Neural cell (in vitro differentiated cells): Measurements from ENCODE around the gene THUMPD3. TPM values are rescaled to one million over a fixed set of nuclear protein-coding genes. Genes with fewer than 3 reads are reported as not detected.

Experiments used
- H2AFZ ChIP-seq: fragments of 200-600, 300-800 bp; sonication (generic), shearing (Covaris generic); 2 replicates; pipeline ENCODE4 v1.6.0; 2014; ENCODE audit warnings: low read depth, mild to moderate bottlenecking, antibody characterized with exemption, low read length, moderate library complexity
- H3F3A ChIP-seq: fragments of 200-600 bp; shearing (Covaris generic); 2 replicates; pipeline ENCODE4 v1.6.1; 2016; ENCODE audit warnings: mild to moderate bottlenecking, moderate library complexity, mixed read lengths, antibody characterized with exemption, low read length; ENCODE audit not compliant: insufficient read depth, poor library complexity, severe bottlenecking
- H3K27ac ChIP-seq: fragments of 200-600, 300-800 bp; sonication (generic), shearing (Covaris generic); 2 replicates; pipeline ENCODE4 v1.5.1; 2014; ENCODE audit warnings: mild to moderate bottlenecking, low read length, moderate library complexity
- H3K27me3 ChIP-seq: fragments of 300-800, 200-600 bp; sonication (generic), shearing (Covaris generic); 2 replicates; pipeline ENCODE4 v1.6.0; 2014; ENCODE audit warnings: mild to moderate bottlenecking, low read depth, low read length, moderate library complexity; ENCODE audit not compliant: insufficient read depth
- H3K36me3 ChIP-seq: fragments of 300-800, 200-600 bp; sonication (generic), shearing (Covaris generic); 2 replicates; pipeline ENCODE4 v1.5.1; 2014; ENCODE audit warnings: mild to moderate bottlenecking, antibody characterized with exemption, low read length, moderate library complexity; ENCODE audit not compliant: insufficient read depth
- H3K4me2 ChIP-seq: fragments of 300-800, 200-600 bp; sonication (generic), shearing (Covaris generic); 2 replicates; pipeline ENCODE4 v1.6.0; 2014; ENCODE audit warnings: mild to moderate bottlenecking, low read length
- H3K4me3 ChIP-seq: fragments of 300-800, 200-600 bp; sonication (generic), shearing (Covaris generic); 2 replicates; pipeline ENCODE4 v1.5.1; 2014; ENCODE audit warnings: mild to moderate bottlenecking, low read length, moderate library complexity
- H3K79me2 ChIP-seq: fragments of 200-600 bp; shearing (Covaris generic); replicated peaks from 2 replicates; pipeline ENCODE4 v1.6.0; 2014; ENCODE audit warnings: mild to moderate bottlenecking, low read length, moderate library complexity; ENCODE audit not compliant: insufficient read depth
- H3K9ac ChIP-seq: fragments of 300-800, 200-600 bp; sonication (generic), shearing (Covaris generic); 2 replicates; pipeline ENCODE4 v1.6.1; 2016; ENCODE audit warnings: mild to moderate bottlenecking, low read length, mixed read lengths
- H3K9me2 ChIP-seq: fragments of 200-600 bp; shearing (Covaris generic); 2 replicates; pipeline ENCODE4 v1.6.1; 2016; ENCODE audit warnings: mild to moderate bottlenecking, low read length, mixed read lengths; ENCODE audit not compliant: insufficient read depth
- H3K9me3 ChIP-seq: fragments of 200-600, 300-800 bp; sonication (generic), shearing (Covaris generic); 2 replicates; pipeline ENCODE4 v1.6.1; 2016; ENCODE audit warnings: mild to moderate bottlenecking, mixed run types, low read length, moderate library complexity, mixed read lengths
- H4K20me1 ChIP-seq: fragments of 200-600 bp; shearing (Covaris generic); 2 replicates; pipeline ENCODE4 v1.6.1; 2016; ENCODE audit warnings: mild to moderate bottlenecking, mixed run types; ENCODE audit not compliant: insufficient read depth
- EP300 ChIP-seq: fragments of 450-650 bp; conservative IDR thresholded peaks from 2 replicates; pipeline ENCODE4 v1.6.1; 2014; ENCODE audit warnings: antibody characterized with exemption, mild to moderate bottlenecking, moderate library complexity; ENCODE audit not compliant: poor library complexity, severe bottlenecking
- EZH2 ChIP-seq: fragments of 200-600, 300-800 bp; shearing (Covaris generic), sonication (generic); IDR thresholded peaks from 2 replicates; pipeline ENCODE4 v1.6.1; 2014; ENCODE audit warnings: antibody characterized with exemption, low read length, borderline replicate concordance, mild to moderate bottlenecking; ENCODE audit not compliant: insufficient read depth, poor library complexity, severe bottlenecking
- MXI1 ChIP-seq: fragments of 450-650 bp; conservative IDR thresholded peaks from 2 replicates; pipeline ENCODE4 v1.6.1; 2014; ENCODE audit warnings: antibody characterized with exemption, mild to moderate bottlenecking; ENCODE audit not compliant: poor library complexity, severe bottlenecking
- POLR2AphosphoS5 ChIP-seq: IDR thresholded peaks from 2 replicates; pipeline ENCODE4 v1.6.1; 2012
- RAD21 ChIP-seq: fragments of 450-650 bp; conservative IDR thresholded peaks from 2 replicates; pipeline ENCODE4 v1.6.1; 2014; ENCODE audit warnings: antibody characterized with exemption, mild to moderate bottlenecking, moderate library complexity
- SMC3 ChIP-seq: fragments of 450-650 bp; conservative IDR thresholded peaks from 2 replicates; pipeline ENCODE4 v1.6.1; 2014; ENCODE audit warnings: antibody characterized with exemption, mild to moderate bottlenecking, moderate library complexity; ENCODE audit not compliant: poor library complexity
- TAF1 ChIP-seq: IDR thresholded peaks from 2 replicates; pipeline ENCODE4 v1.6.1; 2012; ENCODE audit warnings: low read depth
- polyA plus RNA-seq: library from polyadenylated mRNA; depleted of rRNA; stranded (reverse); fragments of >200 nt; gene quantifications from 2 replicates; pipeline ENCODE4 v1.2.3, GENCODE V29; 2014
- TF ChIP-seq, protein P1 (sequence below): fragments of 450-650 bp; IDR thresholded peaks from 2 replicates; pipeline ENCODE4 v1.5.1; 2014; ENCODE audit warnings: antibody characterized with exemption, mild to moderate bottlenecking, moderate library complexity; ENCODE audit not compliant: poor library complexity, severe bottlenecking
- TF ChIP-seq, protein P2 (sequence below): IDR thresholded peaks from 2 replicates; pipeline ENCODE4 v1.6.1; 2012; ENCODE audit warnings: borderline replicate concordance

The THUMPD3 gene
- polyA plus RNA-seq, 1 donor from 2014 or later, result 32.6 TPM

DNA sequence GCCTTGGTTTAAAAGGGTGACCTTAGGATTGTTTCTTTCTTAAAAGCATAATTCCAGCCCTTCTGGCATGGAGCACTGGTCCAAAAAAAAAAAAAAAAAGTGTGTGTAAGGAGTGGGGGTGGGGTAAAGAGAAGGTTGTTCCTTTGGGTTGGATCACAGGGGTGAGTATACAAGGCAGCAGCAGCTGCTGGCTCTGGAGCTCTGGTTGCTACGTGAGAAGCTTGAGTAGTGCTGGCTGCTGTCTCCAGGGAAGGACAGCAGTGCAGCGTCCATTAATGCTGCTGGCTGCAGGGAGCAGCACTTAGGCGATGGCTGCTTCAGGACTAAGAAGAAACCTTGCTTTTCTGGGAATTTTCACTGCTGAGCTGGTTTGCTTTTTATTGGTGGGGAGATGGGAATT is 36.9 kb downstream of the THUMPD3 start:
- no peaks in the 10 kb centered on the region for H3K9me3 ChIP-seq
- H3K4me3 ChIP-seq, result peak overlapping the region; percentile 86
- H3K79me2 ChIP-seq, result peaks cover 85% of the 10 kb centered on the region
- TF ChIP-seq SMC3 (peak; percentile 41), MXI1 (peak; percentile 46), RAD21 (peak; percentile 51), EP300 (peak; percentile 47), POLR2AphosphoS5 (peak; percentile 88), EZH2 (no peak), TAF1 (peak; percentile 95)
- TF ChIP-seq, protein P1, sequence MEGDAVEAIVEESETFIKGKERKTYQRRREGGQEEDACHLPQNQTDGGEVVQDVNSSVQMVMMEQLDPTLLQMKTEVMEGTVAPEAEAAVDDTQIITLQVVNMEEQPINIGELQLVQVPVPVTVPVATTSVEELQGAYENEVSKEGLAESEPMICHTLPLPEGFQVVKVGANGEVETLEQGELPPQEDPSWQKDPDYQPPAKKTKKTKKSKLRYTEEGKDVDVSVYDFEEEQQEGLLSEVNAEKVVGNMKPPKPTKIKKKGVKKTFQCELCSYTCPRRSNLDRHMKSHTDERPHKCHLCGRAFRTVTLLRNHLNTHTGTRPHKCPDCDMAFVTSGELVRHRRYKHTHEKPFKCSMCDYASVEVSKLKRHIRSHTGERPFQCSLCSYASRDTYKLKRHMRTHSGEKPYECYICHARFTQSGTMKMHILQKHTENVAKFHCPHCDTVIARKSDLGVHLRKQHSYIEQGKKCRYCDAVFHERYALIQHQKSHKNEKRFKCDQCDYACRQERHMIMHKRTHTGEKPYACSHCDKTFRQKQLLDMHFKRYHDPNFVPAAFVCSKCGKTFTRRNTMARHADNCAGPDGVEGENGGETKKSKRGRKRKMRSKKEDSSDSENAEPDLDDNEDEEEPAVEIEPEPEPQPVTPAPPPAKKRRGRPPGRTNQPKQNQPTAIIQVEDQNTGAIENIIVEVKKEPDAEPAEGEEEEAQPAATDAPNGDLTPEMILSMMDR, result no peak
- TF ChIP-seq, protein P2, sequence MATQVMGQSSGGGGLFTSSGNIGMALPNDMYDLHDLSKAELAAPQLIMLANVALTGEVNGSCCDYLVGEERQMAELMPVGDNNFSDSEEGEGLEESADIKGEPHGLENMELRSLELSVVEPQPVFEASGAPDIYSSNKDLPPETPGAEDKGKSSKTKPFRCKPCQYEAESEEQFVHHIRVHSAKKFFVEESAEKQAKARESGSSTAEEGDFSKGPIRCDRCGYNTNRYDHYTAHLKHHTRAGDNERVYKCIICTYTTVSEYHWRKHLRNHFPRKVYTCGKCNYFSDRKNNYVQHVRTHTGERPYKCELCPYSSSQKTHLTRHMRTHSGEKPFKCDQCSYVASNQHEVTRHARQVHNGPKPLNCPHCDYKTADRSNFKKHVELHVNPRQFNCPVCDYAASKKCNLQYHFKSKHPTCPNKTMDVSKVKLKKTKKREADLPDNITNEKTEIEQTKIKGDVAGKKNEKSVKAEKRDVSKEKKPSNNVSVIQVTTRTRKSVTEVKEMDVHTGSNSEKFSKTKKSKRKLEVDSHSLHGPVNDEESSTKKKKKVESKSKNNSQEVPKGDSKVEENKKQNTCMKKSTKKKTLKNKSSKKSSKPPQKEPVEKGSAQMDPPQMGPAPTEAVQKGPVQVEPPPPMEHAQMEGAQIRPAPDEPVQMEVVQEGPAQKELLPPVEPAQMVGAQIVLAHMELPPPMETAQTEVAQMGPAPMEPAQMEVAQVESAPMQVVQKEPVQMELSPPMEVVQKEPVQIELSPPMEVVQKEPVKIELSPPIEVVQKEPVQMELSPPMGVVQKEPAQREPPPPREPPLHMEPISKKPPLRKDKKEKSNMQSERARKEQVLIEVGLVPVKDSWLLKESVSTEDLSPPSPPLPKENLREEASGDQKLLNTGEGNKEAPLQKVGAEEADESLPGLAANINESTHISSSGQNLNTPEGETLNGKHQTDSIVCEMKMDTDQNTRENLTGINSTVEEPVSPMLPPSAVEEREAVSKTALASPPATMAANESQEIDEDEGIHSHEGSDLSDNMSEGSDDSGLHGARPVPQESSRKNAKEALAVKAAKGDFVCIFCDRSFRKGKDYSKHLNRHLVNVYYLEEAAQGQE, result peak; percentile 91
- H3K27me3 ChIP-seq, result no peaks in the 10 kb centered on the region
- peaks cover 10% of the 10 kb centered on the region for H4K20me1 ChIP-seq
- H3K9ac ChIP-seq, result peak overlapping the region; percentile 97
- no peaks in the 10 kb centered on the region for H3K9me2 ChIP-seq
- peak overlapping the region; percentile 91 for H3K27ac ChIP-seq
- H3F3A ChIP-seq, result peaks cover 18% of the 10 kb centered on the region
- no peak overlapping the region for H2AFZ ChIP-seq
- H3K36me3 ChIP-seq, result no peaks in the 10 kb centered on the region
- peak overlapping the region; percentile 94 for H3K4me2 ChIP-seq

DNA sequence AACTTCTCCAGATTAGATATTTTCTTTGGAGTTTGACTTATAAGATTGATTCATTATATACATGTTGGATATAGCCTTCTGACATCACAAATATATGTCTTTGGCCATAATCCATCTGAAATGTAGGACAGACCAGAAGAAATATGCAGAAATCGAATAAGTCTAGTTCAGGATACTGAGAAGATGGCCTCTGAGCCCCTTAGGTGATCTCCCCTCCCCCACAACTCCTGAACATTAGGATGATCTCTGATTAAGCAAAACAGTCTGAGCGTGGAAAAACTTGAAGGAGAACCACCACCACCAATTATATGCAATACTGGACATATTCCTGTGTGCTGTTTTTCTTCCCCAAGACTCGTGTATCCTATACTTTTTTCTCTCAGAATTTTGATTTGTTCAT is 37.8 kb downstream of the THUMPD3 start:
- Histone ChIP-seq H4K20me1 (peaks cover 3% of the 10 kb centered on the region), H3F3A (peaks cover 18% of the 10 kb centered on the region), H3K9ac (peak overlapping the region; percentile 97), H3K4me3 (peak overlapping the region; percentile 86), H3K36me3 (no peaks in the 10 kb centered on the region), H3K79me2 (peaks cover 85% of the 10 kb centered on the region), H3K27ac (peak overlapping the region; percentile 91), H3K4me2 (peak overlapping the region; percentile 94), H2AFZ (no peak overlapping the region), H3K9me3 (no peaks in the 10 kb centered on the region), H3K27me3 (no peaks in the 10 kb centered on the region), H3K9me2 (no peaks in the 10 kb centered on the region)
- no peak for TF ChIP-seq SMC3
- no peak for TF ChIP-seq RAD21
- TF ChIP-seq POLR2AphosphoS5, result no peak
- TF ChIP-seq, protein P2, result no peak
- TF ChIP-seq, protein P1, result no peak
- no peak for TF ChIP-seq EP300
- no peak for TF ChIP-seq TAF1
- no peak for TF ChIP-seq MXI1
- TF ChIP-seq EZH2, result no peak
